Measurements from ENCODE around the gene SNCA. TPM values are rescaled to one million over a fixed set of nuclear protein-coding genes. Genes with fewer than 3 reads are reported as not detected.

The SNCA gene
- total RNA-seq, 2 donors from 2014 or later: 0.46 TPM; not detected in 1

- Mint-ChIP-seq H3K9me3 (no peaks in the 10 kb centered on the region), H3K27ac (no peak overlapping the region), H3K36me3 (no peaks in the 10 kb centered on the region)
- DNase-seq (ENCODE audit: low spot score in 2 of 2): no peak
- no peak for ATAC-seq
These were observed 95.2 kb downstream of the SNCA start for GRCh38 chr4:89741768-89742167.

GRCh38 chr4:89739311-89739988 is 97.5 kb downstream of the SNCA start:
- H3K27ac Mint-ChIP-seq: no peak overlapping the region
- no peak for ATAC-seq
- DNase-seq (ENCODE audit: low spot score in 2 of 2): no peak
- no peaks in the 10 kb centered on the region for H3K36me3 Mint-ChIP-seq
- no peaks in the 10 kb centered on the region for H3K9me3 Mint-ChIP-seq

GRCh38 chr4:89737888-89738287 is 99.1 kb downstream of the SNCA start:
- no peaks in the 10 kb centered on the region for H3K9me3 Mint-ChIP-seq
- H3K36me3 Mint-ChIP-seq: no peaks in the 10 kb centered on the region
- H3K27ac Mint-ChIP-seq: no peak overlapping the region
- no peak for DNase-seq (ENCODE audit: low spot score in 2 of 2)
- ATAC-seq: no peak

GRCh38 chr4:89733946-89734345 is 103.0 kb downstream of the SNCA start:
- no peaks in the 10 kb centered on the region for H3K9me3 Mint-ChIP-seq
- DNase-seq (ENCODE audit: low spot score in 2 of 2) (no peak), ATAC-seq (no peak)
- H3K27ac Mint-ChIP-seq: no peak overlapping the region
- H3K36me3 Mint-ChIP-seq: no peaks in the 10 kb centered on the region

GRCh38 chr4:89727238-89727637 is 109.7 kb downstream of the SNCA start:
- Mint-ChIP-seq H3K9me3 (no peaks in the 10 kb centered on the region), H3K36me3 (no peaks in the 10 kb centered on the region), H3K27ac (no peak overlapping the region)
- no peak for DNase-seq (ENCODE audit: low spot score in 2 of 2)
- ATAC-seq: no peak

GRCh38 chr4:89725268-89725667 is 111.7 kb downstream of the SNCA start:
- H3K36me3 Mint-ChIP-seq: no peaks in the 10 kb centered on the region
- DNase-seq (ENCODE audit: low spot score in 2 of 2) (no peak), ATAC-seq (no peak)
- no peak overlapping the region for H3K27ac Mint-ChIP-seq
- H3K9me3 Mint-ChIP-seq: no peaks in the 10 kb centered on the region

- no peak overlapping the region for H3K27ac Mint-ChIP-seq
- no peaks in the 10 kb centered on the region for H3K9me3 Mint-ChIP-seq
- no peaks in the 10 kb centered on the region for H3K36me3 Mint-ChIP-seq
- DNase-seq (ENCODE audit: low spot score in 2 of 2): no peak
- ATAC-seq: no peak
These were observed 112.2 kb downstream of the SNCA start for GRCh38 chr4:89724716-89725115.

GRCh38 chr4:89723096-89723495 is 113.9 kb downstream of the SNCA start:
- H3K9me3 Mint-ChIP-seq: no peaks in the 10 kb centered on the region

GRCh38 chr4:89722517-89722916 is 114.4 kb downstream of the SNCA start:
- no peaks in the 10 kb centered on the region for H3K36me3 Mint-ChIP-seq
- ATAC-seq (no peak), DNase-seq (ENCODE audit: low spot score in 2 of 2) (no peak)
- no peak overlapping the region for H3K27ac Mint-ChIP-seq
- no peaks in the 10 kb centered on the region for H3K9me3 Mint-ChIP-seq

More at GRCh38 chr4:89723096-89723495, 113.9 kb downstream of the SNCA start:
- no peak overlapping the region for H3K27ac Mint-ChIP-seq
- ATAC-seq (no peak), DNase-seq (ENCODE audit: low spot score in 2 of 2) (no peak)
- H3K36me3 Mint-ChIP-seq: no peaks in the 10 kb centered on the region

GRCh38 chr4:89720981-89721380 is 116.0 kb downstream of the SNCA start:
- Mint-ChIP-seq H3K27ac (no peak overlapping the region), H3K36me3 (no peaks in the 10 kb centered on the region), H3K9me3 (no peaks in the 10 kb centered on the region)
- DNase-seq (ENCODE audit: low spot score in 2 of 2) (no peak), ATAC-seq (no peak)

- H3K9me3 Mint-ChIP-seq: no peaks in the 10 kb centered on the region
- ATAC-seq: no peak
- H3K36me3 Mint-ChIP-seq: no peaks in the 10 kb centered on the region
These were observed 117.3 kb downstream of the SNCA start for GRCh38 chr4:89719536-89720090.

GRCh38 chr4:89716893-89717292 is 120.1 kb downstream of the SNCA start:
- ATAC-seq: no peak
- Mint-ChIP-seq H3K36me3 (no peaks in the 10 kb centered on the region), H3K9me3 (no peaks in the 10 kb centered on the region), H3K27ac (no peak overlapping the region)
- no peak for DNase-seq (ENCODE audit: low spot score in 2 of 2)

More at GRCh38 chr4:89719536-89720090, 117.3 kb downstream of the SNCA start:
- no peak for DNase-seq (ENCODE audit: low spot score in 2 of 2)
- H3K27ac Mint-ChIP-seq: no peak overlapping the region

GRCh38 chr4:89715631-89716030 is 121.3 kb downstream of the SNCA start:
- Mint-ChIP-seq H3K27ac (no peak overlapping the region), H3K36me3 (no peaks in the 10 kb centered on the region), H3K9me3 (no peaks in the 10 kb centered on the region)
- DNase-seq (ENCODE audit: low spot score in 2 of 2): no peak
- no peak for ATAC-seq

GRCh38 chr4:89712827-89713226 is 124.1 kb downstream of the SNCA start:
- Mint-ChIP-seq H3K9me3 (no peaks in the 10 kb centered on the region), H3K27ac (no peak overlapping the region)
- ATAC-seq: no peak

GRCh38 chr4:89712141-89712540 is 124.8 kb downstream of the SNCA start:
- H3K27ac Mint-ChIP-seq: no peak overlapping the region
- no peak for DNase-seq (ENCODE audit: low spot score in 2 of 2)
- no peaks in the 10 kb centered on the region for H3K36me3 Mint-ChIP-seq
- H3K9me3 Mint-ChIP-seq: no peaks in the 10 kb centered on the region
- ATAC-seq: no peak

More at GRCh38 chr4:89712827-89713226, 124.1 kb downstream of the SNCA start:
- no peaks in the 10 kb centered on the region for H3K36me3 Mint-ChIP-seq
- DNase-seq (ENCODE audit: low spot score in 2 of 2): no peak

GRCh38 chr4:89708903-89709421 is 128.0 kb downstream of the SNCA start:
- no peak for DNase-seq (ENCODE audit: low spot score in 2 of 2)
- no peak for ATAC-seq
- no peaks in the 10 kb centered on the region for H3K36me3 Mint-ChIP-seq
- H3K27ac Mint-ChIP-seq: no peak overlapping the region
- H3K9me3 Mint-ChIP-seq: no peaks in the 10 kb centered on the region

- Mint-ChIP-seq H3K36me3 (no peaks in the 10 kb centered on the region), H3K9me3 (no peaks in the 10 kb centered on the region), H3K27ac (no peak overlapping the region)
- DNase-seq (ENCODE audit: low spot score in 2 of 2) (no peak), ATAC-seq (no peak)
These were observed 129.5 kb downstream of the SNCA start for GRCh38 chr4:89707467-89707866.
